ENCODE results near the gene APP. TPM values are rescaled to one million over a fixed set of nuclear protein-coding genes. Genes with fewer than 3 reads are reported as not detected.

The APP gene
- polyA plus RNA-seq, 1 experiment, result 964 TPM

DNA sequence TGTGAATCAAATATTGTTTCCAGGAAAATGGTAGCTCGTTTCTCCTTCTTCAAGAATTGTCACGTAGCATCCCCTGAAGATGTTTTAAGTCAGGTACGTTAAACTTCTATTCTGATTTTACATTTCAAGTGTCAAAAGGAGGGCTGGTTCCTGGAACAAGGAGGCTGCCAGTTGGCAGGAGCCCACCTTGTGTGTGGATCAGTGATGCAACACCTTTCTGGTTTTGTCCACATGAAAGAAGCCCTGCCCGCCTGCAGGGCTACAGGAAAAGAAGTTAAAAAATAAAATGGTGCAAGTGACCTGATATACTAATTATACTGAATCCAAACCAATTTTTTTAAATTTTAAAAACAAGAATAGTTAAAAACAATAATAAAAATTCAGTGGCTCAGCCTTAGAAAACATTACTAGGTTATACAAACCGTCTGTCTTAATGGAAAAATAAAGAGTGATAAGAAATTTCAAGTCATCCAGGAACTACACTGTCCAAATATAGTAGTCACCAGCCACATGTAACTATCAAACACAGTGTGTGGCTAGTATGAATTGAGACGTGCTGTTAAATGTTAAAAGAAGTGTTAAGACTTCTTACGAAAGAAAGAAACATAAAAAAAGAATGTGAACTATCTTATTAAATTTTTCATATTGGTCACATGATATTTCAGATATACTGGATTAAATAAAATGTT lies 123.1 kb downstream of the APP start:
- CTCF ChIA-PET, result no interaction called here
- Histone ChIP-seq H3K36me3 (ENCODE audit: control insufficient read depth, insufficient read depth, low read length) (peaks cover 5% of the 10 kb centered on the region), H3K4me3 (ENCODE audit: low read depth, low read length) (no peak overlapping the region), H3K27me3 (ENCODE audit: control insufficient read depth, insufficient read depth, low read length) (no peaks in the 10 kb centered on the region)
- no peak for TF ChIP-seq CTCF (IDR thresholded peaks at IDR 0.05; ENCODE audit: insufficient read depth, low read depth, low read length)
- POLR2A ChIA-PET, result no interaction called here
- no peak for DNase-seq (ENCODE audit: low read depth)

DNA sequence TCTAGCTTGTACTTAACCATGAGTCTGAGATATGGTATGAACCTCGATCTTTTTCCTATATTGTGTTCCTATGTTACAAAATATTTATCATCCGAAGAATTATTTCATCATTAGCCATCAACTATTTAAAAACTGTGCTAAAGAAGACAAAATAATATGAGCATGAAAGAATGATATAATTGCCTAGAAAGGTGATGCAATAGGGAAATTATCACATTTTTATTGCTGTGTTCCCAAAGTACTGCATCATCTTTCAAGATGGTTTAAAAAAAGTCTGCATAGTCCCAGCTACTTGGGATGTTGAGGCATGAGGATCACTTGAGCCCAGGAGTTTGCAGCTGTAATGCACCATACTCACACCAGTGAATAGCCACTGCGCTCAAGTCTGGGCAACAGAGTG lies 126.7 kb downstream of the APP start:
- POLR2A ChIA-PET, result no interaction called here
- no peak overlapping the region for H3K4me3 ChIP-seq (ENCODE audit: low read depth, low read length)
- DNase-seq (ENCODE audit: low read depth), result no peak
- 0 out of 2 replicates have a peak, but pooled peaks cover 2% of the 10 kb centered on the region for H3K36me3 ChIP-seq (ENCODE audit: control insufficient read depth, insufficient read depth, low read length)
- CTCF ChIA-PET, result no interaction called here
- H3K27me3 ChIP-seq (ENCODE audit: control insufficient read depth, insufficient read depth, low read length), result no peaks in the 10 kb centered on the region
- TF ChIP-seq CTCF (IDR thresholded peaks at IDR 0.05; ENCODE audit: insufficient read depth, low read depth, low read length), result no peak

DNA sequence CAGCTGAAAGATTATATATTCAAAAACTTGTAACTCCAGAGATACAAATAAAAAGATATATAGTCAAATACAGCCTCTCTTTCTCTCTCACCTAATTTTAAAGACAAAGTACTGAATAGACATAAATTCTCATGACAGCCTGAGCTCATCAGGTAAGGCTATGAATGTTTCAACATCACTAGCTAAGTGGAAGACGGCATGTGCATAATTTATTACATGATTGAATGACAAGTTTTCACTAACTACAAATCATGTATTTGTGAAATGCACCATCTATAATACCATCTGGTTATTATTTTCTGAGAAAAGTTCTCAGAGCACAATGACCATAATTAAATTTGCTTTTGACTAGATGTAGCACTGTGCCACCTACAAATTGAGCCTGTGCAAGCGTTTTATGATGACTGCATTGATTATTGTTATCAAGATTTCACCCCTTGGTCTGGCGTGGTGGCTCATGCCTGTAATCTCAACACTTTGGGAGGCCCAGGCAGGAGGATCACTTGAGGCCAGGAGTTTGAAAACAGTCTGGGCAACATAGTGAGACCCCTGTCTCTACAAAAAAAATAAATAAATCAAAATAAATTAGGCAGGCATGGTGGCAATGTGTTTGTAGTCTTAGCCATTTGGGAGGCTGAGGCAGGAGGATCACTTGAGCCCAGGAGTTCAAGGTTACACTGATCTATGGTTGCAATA lies 128.2 kb downstream of the APP start:
- TF ChIP-seq CTCF (IDR thresholded peaks at IDR 0.05; ENCODE audit: insufficient read depth, low read depth, low read length), result no peak
- Histone ChIP-seq H3K27me3 (ENCODE audit: control insufficient read depth, insufficient read depth, low read length) (no peaks in the 10 kb centered on the region), H3K36me3 (ENCODE audit: control insufficient read depth, insufficient read depth, low read length) (0 out of 2 replicates have a peak, but pooled peaks cover 2% of the 10 kb centered on the region), H3K4me3 (ENCODE audit: low read depth, low read length) (no peak overlapping the region)
- no peak for DNase-seq (ENCODE audit: low read depth)
- CTCF ChIA-PET, result interaction anchor here (0.7 to 1.1 kb wide), 2 partner anchors 10 to 189 kb away, joined by 3 read pairs; no protein-coding TSS in a partner anchor
- POLR2A ChIA-PET, result no interaction called here

DNA sequence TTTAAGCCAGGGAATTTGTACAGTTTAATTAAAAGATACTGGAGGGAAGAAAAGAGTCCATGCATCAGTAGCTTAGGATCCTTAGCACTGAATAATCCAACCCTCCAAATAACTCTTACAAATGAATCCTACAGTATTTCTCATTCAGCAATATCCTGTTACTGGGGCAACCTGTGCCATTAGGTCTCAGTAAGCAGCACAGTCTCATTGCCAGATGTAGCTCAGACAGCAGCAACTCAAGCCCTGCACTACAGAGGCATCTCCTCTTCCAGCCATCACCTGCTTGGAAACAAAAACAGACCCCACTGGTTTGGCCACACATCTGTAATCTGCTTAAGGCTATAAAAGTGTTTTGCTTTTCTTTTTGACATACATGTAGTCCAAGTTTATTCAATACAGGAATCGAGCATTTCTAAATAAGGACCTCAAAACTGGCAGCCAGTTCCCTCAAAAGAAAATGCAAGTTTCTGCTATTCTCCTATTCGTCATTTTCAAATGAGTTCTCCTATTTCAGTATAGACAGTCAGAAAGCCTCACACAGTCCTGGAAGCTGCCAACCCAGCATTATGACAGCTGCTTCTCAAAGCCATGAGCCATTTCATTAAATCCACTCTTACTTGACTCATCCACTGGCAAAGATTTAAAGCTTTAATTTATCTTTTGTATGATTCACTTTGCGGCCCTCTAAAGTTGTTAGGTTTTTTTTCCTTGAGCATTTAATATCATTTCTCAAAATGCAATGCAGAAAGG lies 129.0 kb downstream of the APP start:
- TF ChIP-seq CTCF (IDR thresholded peaks at IDR 0.05; ENCODE audit: insufficient read depth, low read depth, low read length), result no peak
- POLR2A ChIA-PET, result no interaction called here
- H3K27me3 ChIP-seq (ENCODE audit: control insufficient read depth, insufficient read depth, low read length), result no peaks in the 10 kb centered on the region
- H3K4me3 ChIP-seq (ENCODE audit: low read depth, low read length), result no peak overlapping the region
- DNase-seq (ENCODE audit: low read depth), result no peak
- CTCF ChIA-PET, result interaction anchor here (0.7 to 1.1 kb wide), 2 partner anchors 10 to 188 kb away, joined by 3 read pairs; no protein-coding TSS in a partner anchor
- H3K36me3 ChIP-seq (ENCODE audit: control insufficient read depth, insufficient read depth, low read length), result 0 out of 2 replicates have a peak, but pooled peaks cover 2% of the 10 kb centered on the region

DNA sequence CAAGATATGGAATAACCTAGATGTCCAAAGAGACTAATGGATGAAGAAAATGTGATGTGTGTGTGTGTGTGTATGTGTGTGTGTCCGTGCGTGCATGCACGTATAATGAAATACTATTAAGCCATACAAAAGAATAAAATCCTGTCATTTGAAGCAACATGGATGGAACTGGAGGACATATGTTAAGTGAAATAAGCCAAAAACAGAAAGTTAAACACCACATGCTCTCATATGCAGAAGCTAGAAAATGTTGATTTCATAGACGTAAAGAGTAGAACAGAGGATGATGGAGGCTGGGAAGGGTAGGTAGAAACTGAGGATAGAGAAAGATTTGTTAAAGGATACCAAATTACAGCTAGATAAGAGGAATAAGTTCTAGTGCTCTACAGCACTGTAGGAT lies 133.7 kb downstream of the APP start:
- POLR2A ChIA-PET, result no interaction called here
- H3K4me3 ChIP-seq (ENCODE audit: low read depth, low read length), result no peak overlapping the region
- no peak for TF ChIP-seq CTCF (IDR thresholded peaks at IDR 0.05; ENCODE audit: insufficient read depth, low read depth, low read length)

More for the DNA sequence above, 133.7 kb downstream of the APP start:
- H3K27me3 ChIP-seq (ENCODE audit: control insufficient read depth, insufficient read depth, low read length), result no peaks in the 10 kb centered on the region
- CTCF ChIA-PET, result no interaction called here
- DNase-seq (ENCODE audit: low read depth), result no peak
- H3K36me3 ChIP-seq (ENCODE audit: control insufficient read depth, insufficient read depth, low read length), result no peaks in the 10 kb centered on the region; the same call in none of the 2 replicates

Data from BJ (cell line).